Psoas muscle (tissue), 8 donors: ENCODE measurements around the gene AHRR. TPM values are rescaled to one million over a fixed set of nuclear protein-coding genes. Genes with fewer than 3 reads are reported as not detected.
"Not testable (repeated sequence)": the region's sequence is repeated elsewhere in the genome, so short reads cannot be mapped to it uniquely, and the experiment has no call there.

ENCODE experiments used
- ATAC-seq, 4 donors: fragments of 200-7000 bp; cut with Tn5 transposase; one replicate each; pipeline ENCODE4 v1.9.1; 2020; ENCODE audit warnings: moderate library complexity in 3 of 4, mild to moderate bottlenecking in 2 of 4
- DNase-seq, 2 donors: peaks; one replicate each; pipeline ENCODE4 v3.0.0-alpha.2; 2020
- H3K27ac ChIP-seq: fragments of 200-600 bp; one replicate; pipeline ENCODE4 v1.8.0; 2022
- H3K27me3 ChIP-seq, 3 donors: fragments of 200-600 bp in 1 of 3; one replicate each; pipeline versions ENCODE4 v1.6.1 to v1.8.0; 2013 to 2022; ENCODE audit warnings: low read length in 2 of 3, mild to moderate bottlenecking in 2 of 3, moderate library complexity in 1 of 3; ENCODE audit not compliant: insufficient read depth in 3 of 3
- H3K36me3 ChIP-seq, 2 donors: fragments of 200-600 bp in 1 of 2; one replicate each; pipeline versions ENCODE4 v1.6.1 to v1.8.0; 2013 to 2022; ENCODE audit warnings: low read depth in 1 of 2, mild to moderate bottlenecking in 1 of 2, moderate library complexity in 1 of 2; ENCODE audit not compliant: insufficient read depth in 1 of 2
- H3K4me1 ChIP-seq: fragments of 200-600 bp; one replicate; pipeline ENCODE4 v1.8.0; 2022
- H3K4me3 ChIP-seq: fragments of 200-600 bp; one replicate; pipeline ENCODE4 v1.8.0; 2022; ENCODE audit warnings: mild to moderate bottlenecking
- H3K9me3 ChIP-seq: fragments of 200-600 bp; one replicate; pipeline ENCODE4 v1.8.0; 2022
- WGBS, 3 donors: extraction: QIAGEN DNeasy Blood & Tissue Kit; methylation state at CpG; one replicate each; pipeline versions ENCODE4 v1.1.6 to v1.1.7; 2013; 5-methylcytosine and 5-hydroxymethylcytosine counted together
- intact Hi-C, 2 donors: fragments of 100-400 bp; cut with DNase I; formaldehyde crosslinking; loops; one replicate each; pipeline versions ENCODE4 v1.11.0 to v1.14.2; 2022
- polyA plus RNA-seq, 3 donors: library from polyadenylated mRNA; stranded (reverse); fragments of 200-250 nt; gene quantifications; one replicate each; pipeline ENCODE4 v1.2.3, GENCODE V29; 2013
- total RNA-seq, 4 donors: library from RNA; stranded (reverse); fragmentation: NEBNext Ultra II Directional in 2 of 4; extraction: Animal tissue kit (Norgen Biotek cat#: 25700) in 2 of 4; gene quantifications; one replicate each; pipeline versions ENCODE4 v1.2.1 to v1.2.4, GENCODE V29; 2021 to 2023
- TF ChIP-seq, protein P1 (sequence below): fragments of 200-600 bp; IDR thresholded peaks from one replicate; pipeline ENCODE4 v1.8.0; 2022; ENCODE audit warnings: antibody characterized with exemption
- donor health status: healthy with polysubstance abuse.
- donor health status: DM: no; HTN: no; CAD: no; lungs with moderate emphysema.
- donor health status: Bipolar disorder and iron deficiency.
- donor health status: healthy.
- donor health status: DM: yes; HTN: yes; CAD: no.
- donor health status: DM: no; HTN: no; CAD: no.
- donor health status: DM: no; HTN: no; CAD: no.
- donor health status: DM: yes; HTN: yes; CAD: no.

AHRR gene
- total and polyA plus RNA-seq, 7 donors = 0.10 to 7.4 (median 0.45) TPM

GRCh38 chr5:285991-286557, 35.4 kb upstream of the AHRR start:
- Histone ChIP-seq H3K9me3 (no peaks in the 10 kb centered on the region), H3K4me3 (no peak overlapping the region), H3K4me1 (no peaks in the 10 kb centered on the region), H3K27me3 (no peaks in the 10 kb centered on the region), H3K27ac (no peak overlapping the region), H3K36me3 (peaks cover 0 to 2% of the 10 kb centered on the region in 2 donors)
- no peak for ATAC-seq
- TF ChIP-seq, protein P1, sequence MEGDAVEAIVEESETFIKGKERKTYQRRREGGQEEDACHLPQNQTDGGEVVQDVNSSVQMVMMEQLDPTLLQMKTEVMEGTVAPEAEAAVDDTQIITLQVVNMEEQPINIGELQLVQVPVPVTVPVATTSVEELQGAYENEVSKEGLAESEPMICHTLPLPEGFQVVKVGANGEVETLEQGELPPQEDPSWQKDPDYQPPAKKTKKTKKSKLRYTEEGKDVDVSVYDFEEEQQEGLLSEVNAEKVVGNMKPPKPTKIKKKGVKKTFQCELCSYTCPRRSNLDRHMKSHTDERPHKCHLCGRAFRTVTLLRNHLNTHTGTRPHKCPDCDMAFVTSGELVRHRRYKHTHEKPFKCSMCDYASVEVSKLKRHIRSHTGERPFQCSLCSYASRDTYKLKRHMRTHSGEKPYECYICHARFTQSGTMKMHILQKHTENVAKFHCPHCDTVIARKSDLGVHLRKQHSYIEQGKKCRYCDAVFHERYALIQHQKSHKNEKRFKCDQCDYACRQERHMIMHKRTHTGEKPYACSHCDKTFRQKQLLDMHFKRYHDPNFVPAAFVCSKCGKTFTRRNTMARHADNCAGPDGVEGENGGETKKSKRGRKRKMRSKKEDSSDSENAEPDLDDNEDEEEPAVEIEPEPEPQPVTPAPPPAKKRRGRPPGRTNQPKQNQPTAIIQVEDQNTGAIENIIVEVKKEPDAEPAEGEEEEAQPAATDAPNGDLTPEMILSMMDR = no peak
- no peak for DNase-seq
- intact Hi-C loops = no loop called here
- 74 to 78% (median 76%) methylated on average over 14 of the region's 14 CpGs for WGBS, 3 donors

GRCh38 chr5:290200-290599, 31.3 kb upstream of the AHRR start:
- H3K9me3 ChIP-seq, H3K4me3 ChIP-seq, H3K27me3 ChIP-seq, H3K27ac ChIP-seq, H3K36me3 ChIP-seq, intact Hi-C loops, DNase-seq, H3K4me1 ChIP-seq, ATAC-seq: not testable (repeated sequence)
- WGBS, 3 donors = 87 to 92% (median 91%) methylated on average over 13 of the region's 13 CpGs

DNA sequence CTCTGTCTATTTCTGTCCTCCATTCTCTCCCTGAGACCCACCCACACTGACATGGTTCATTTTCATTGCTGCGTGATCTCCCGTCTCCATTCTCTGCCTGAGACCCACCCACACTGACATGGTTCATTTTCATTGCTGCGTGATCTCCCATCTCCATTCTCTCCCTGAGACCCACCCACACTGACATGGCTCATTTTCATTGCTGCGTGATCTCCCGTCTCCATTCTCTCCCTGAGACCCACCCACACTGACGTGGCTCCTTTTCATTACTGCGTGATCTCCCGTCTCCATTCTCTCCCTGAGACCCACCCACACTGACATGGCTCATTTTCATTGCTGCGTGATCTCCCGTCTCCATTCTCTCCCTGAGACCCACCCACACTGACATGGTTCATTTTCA, 30.2 kb upstream of the AHRR start:
- H3K36me3 ChIP-seq, ATAC-seq, H3K9me3 ChIP-seq, intact Hi-C loops, H3K4me3 ChIP-seq, H3K4me1 ChIP-seq, DNase-seq, H3K27ac ChIP-seq, H3K27me3 ChIP-seq: not testable (repeated sequence)
- 71 to 93% (median 83%) methylated on average over 10 of the region's 10 CpGs for WGBS, 3 donors

DNA sequence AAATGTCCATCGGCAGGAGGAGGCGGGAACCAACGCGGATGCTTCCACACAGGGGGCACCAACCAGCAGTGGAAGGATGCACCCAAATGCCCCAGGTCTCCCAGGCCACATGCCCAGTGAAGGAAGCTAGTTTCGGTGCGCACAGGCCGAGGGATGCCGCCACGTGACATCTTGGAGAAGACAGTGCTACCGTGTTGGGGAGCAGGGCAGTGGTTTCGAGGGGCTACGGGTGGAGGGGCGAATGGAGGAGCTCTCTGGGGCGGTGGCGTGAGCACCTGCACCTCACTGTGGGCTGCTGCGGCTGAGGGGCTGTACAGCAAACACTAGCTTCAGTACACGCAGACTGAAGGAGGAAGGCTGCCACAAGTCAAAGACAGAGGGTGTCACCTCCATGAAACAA, 26.7 kb upstream of the AHRR start:
- intact Hi-C loops, H3K4me1 ChIP-seq, H3K4me3 ChIP-seq, H3K36me3 ChIP-seq, H3K27me3 ChIP-seq, H3K9me3 ChIP-seq, H3K27ac ChIP-seq, ATAC-seq: not testable (repeated sequence)
- peak in 1 of 2 donors; percentile 15 for DNase-seq
- WGBS, 3 donors = 96 to 98% (median 96%) methylated on average over 13 to 16 of the region's 17 CpGs

- 83 to 92% (median 89%) methylated on average over 10 of the region's 10 CpGs for WGBS, 3 donors
- ATAC-seq = not testable (repeated sequence)
Observed at GRCh38 chr5:296207-296606, 25.3 kb upstream of the AHRR start.

DNA sequence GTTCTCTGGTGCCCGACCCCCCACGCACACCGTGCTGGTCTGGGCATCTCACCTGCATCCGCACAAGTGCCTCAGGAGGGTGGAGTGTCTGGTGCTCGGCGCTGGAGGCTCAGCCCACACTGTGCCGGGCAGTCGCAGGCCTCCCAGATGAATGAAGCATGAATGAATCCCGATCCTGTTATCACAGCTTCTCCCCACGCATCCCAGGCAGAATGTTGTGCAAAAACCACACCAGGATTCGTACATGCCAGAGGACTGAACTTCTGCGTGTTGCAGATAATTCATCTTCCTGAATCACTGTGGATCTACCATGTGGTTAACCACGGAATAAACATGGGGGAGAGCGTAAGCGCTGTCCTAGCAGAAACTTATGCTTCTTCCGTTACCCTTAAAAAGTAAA, 24.6 kb upstream of the AHRR start:
- H3K4me3 ChIP-seq, H3K4me1 ChIP-seq, H3K9me3 ChIP-seq, H3K36me3 ChIP-seq, ATAC-seq, DNase-seq, intact Hi-C loops, H3K27ac ChIP-seq, H3K27me3 ChIP-seq: not testable (repeated sequence)
- WGBS, 3 donors = 91 to 94% (median 93%) methylated on average over 13 to 16 of the region's 16 CpGs

More at GRCh38 chr5:296207-296606, 25.3 kb upstream of the AHRR start:
- H3K4me1 ChIP-seq, H3K9me3 ChIP-seq, H3K27me3 ChIP-seq, H3K36me3 ChIP-seq, H3K27ac ChIP-seq, intact Hi-C loops, H3K4me3 ChIP-seq: not testable (repeated sequence)
- peak in 1 of 2 donors; percentile 4 for DNase-seq

DNA sequence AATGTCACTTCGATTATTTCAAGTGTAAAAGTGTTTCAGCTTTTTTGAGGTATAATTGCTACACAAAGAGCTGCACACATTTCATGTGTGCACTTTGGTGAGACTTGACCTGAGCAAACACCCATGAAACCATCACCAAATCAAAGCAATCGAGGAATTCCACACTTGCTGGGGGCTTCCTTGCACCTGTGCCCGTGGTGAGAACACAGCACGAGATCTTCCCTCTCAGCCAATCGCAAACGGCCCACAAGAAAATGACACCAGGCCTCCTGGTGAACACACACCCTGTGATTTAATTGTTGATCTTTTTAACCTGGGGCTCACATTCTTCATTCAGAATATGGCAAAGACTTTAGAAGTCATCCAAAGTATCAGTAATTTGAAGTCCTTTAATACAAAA, 24.1 kb upstream of the AHRR start:
- H3K27me3 ChIP-seq, H3K4me1 ChIP-seq, H3K36me3 ChIP-seq, H3K27ac ChIP-seq, ATAC-seq, intact Hi-C loops, H3K4me3 ChIP-seq, H3K9me3 ChIP-seq, DNase-seq: not testable (repeated sequence)
- WGBS, 3 donors = 64 to 77% (median 75%) methylated on average over 6 of the region's 6 CpGs

DNA sequence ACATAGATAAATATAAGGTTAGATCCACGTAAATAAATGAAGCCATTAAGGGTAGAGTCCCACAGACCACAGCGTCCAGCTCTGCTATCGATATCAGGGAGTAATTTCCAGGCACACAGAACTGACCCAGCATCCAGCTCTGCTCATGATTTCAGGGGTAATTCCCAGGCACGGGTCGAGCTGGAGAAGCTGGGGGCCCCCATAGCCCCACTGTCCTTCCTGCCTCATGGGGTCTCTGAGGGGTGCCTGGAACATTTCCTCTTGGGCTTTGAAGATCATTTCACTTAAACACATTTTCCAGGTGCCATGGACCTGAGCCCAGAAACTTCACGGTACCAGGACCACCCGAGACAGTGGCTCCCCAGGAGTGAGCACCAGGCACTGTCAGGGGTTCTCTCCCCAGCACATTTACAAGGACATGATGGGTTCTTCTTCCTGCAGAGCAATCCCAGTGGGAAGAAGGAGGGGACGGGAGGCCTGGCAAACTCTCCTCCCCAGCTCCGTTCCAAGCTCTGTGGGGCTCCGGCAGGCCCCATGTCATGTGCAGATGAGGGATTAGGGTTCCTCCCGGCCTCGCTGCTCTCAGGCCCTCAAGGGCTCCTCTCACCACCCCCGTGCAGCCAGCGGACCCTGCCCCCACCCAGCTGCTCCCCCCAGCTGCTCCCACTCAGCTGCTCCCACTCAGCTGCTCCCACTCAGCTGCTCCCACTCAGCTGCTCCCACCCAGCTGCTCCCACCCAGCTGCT, 23.4 kb upstream of the AHRR start:
- ATAC-seq, H3K4me3 ChIP-seq, H3K27me3 ChIP-seq, H3K4me1 ChIP-seq, H3K36me3 ChIP-seq, H3K9me3 ChIP-seq, intact Hi-C loops, H3K27ac ChIP-seq: not testable (repeated sequence)
- 69 to 71% (median 71%) methylated on average over 11 to 14 of the region's 14 CpGs for WGBS, 3 donors
- DNase-seq = peak in 1 of 2 donors; percentile 42
